Stomach (tissue), 9 donors: Measurements from ENCODE around the gene NFS1. TPM values are rescaled to one million over a fixed set of nuclear protein-coding genes. Genes with fewer than 3 reads are reported as not detected.

Experiments used
- DNase-seq, 2 donors: peaks; one replicate each; pipeline versions ENCODE4 v3.0.0 to v3.0.0-alpha.2; 2013 to 2019
- H3K27ac ChIP-seq, 5 donors: fragments of 200-600 bp in 4 of 5; sonication (generic) in 4 of 5; one replicate each; pipeline ENCODE4 v1.5.1; 2013 to 2019; ENCODE audit warnings: mild to moderate bottlenecking in 1 of 5, moderate library complexity in 1 of 5
- H3K27me3 ChIP-seq, 3 donors: fragments of 200-600 bp; sonication (generic); one replicate each; pipeline ENCODE4 v1.5.1; 2017 to 2019; ENCODE audit warnings: mixed run types in 1 of 3
- H3K36me3 ChIP-seq, 4 donors: fragments of 200-600 bp; sonication (generic); 1 replicate in 3 of 4; 2 replicates in 1 of 4; pipeline ENCODE4 v1.5.1; 2016 to 2019
- H3K4me1 ChIP-seq, 4 donors: fragments of 200-600 bp; sonication (generic); one replicate each; pipeline ENCODE4 v1.5.1; 2016 to 2019
- H3K4me3 ChIP-seq, 4 donors: fragments of 200-600 bp; sonication (generic) in 3 of 4; one replicate each; pipeline ENCODE4 v1.5.1; 2016 to 2019; ENCODE audit warnings: mild to moderate bottlenecking in 1 of 4
- H3K9me3 ChIP-seq, 4 donors: fragments of 200-600 bp; sonication (generic); one replicate each; pipeline ENCODE4 v1.5.1; 2016 to 2019
- CTCF ChIP-seq, 7 experiments: fragments of 450-650 bp in 4 of 7; fragments of 200-600 bp in 3 of 7; sonication (generic) in 3 of 7; IDR thresholded peaks; one replicate each; pipeline ENCODE4 v1.5.1; 2016 to 2019; ENCODE audit warnings: antibody characterized with exemption in 7 of 7, control low read depth in 2 of 7, mild to moderate bottlenecking in 1 of 7
- EP300 ChIP-seq: sonication (generic); formaldehyde crosslinking; IDR thresholded peaks from one replicate; pipeline ENCODE4 v1.6.1; 2017; ENCODE audit warnings: antibody characterized with exemption
- POLR2A ChIP-seq, 4 donors: fragments of 450-650 bp; IDR thresholded peaks; one replicate each; pipeline ENCODE4 v1.6.1; 2016; ENCODE audit warnings: antibody characterized with exemption in 4 of 4, control low read depth in 2 of 4, mild to moderate bottlenecking in 1 of 4, moderate library complexity in 1 of 4
- POLR2AphosphoS5 ChIP-seq, 3 donors: sonication (generic); formaldehyde crosslinking; IDR thresholded peaks; one replicate each; pipeline ENCODE4 v1.6.1; 2016; ENCODE audit warnings: antibody characterized with exemption in 3 of 3
- WGBS, 5 donors: extraction: QIAGEN DNeasy Blood & Tissue Kit in 3 of 5; methylation state at CpG; one replicate each; pipeline versions ENCODE4 v1.1.5 to v1.1.7; 2013 to 2018; 5-methylcytosine and 5-hydroxymethylcytosine counted together
- intact Hi-C: fragments of 100-400 bp; cut with DNase I; formaldehyde crosslinking; loops from one replicate; pipeline ENCODE4 v1.15.1; 2023; ENCODE audit warnings: low total_unique reads
- polyA plus RNA-seq, 3 donors: library from polyadenylated mRNA; stranded (reverse); fragments of 200-250 nt; gene quantifications; one replicate each; pipeline ENCODE4 v1.2.3, GENCODE V29; 2013
- total RNA-seq, 5 donors: library from RNA; depleted of rRNA; stranded (reverse); fragments of >200 nt; gene quantifications; one replicate each; pipeline versions ENCODE4 v1.1.0 to v1.2.3, GENCODE V29; 2014 to 2016
- donor health status: healthy with polysubstance abuse.
- donor health status: Bipolar disorder and iron deficiency.
- donor health status: healthy.

The NFS1 gene
- total and polyA plus RNA-seq, 8 donors, result 0.58 to 54.2 (median 24.7) TPM

GRCh38 chr20:35643045-35643444 is 56.1 kb downstream of the NFS1 start:
- intact Hi-C loops, result no loop called here
- WGBS, 5 donors, result 93 to 96% (median 94%) methylated on average over 7 of the region's 7 CpGs
- TF ChIP-seq POLR2AphosphoS5 (IDR thresholded peaks at IDR 0.05) (no peak), CTCF (IDR thresholded peaks at IDR 0.05) (no peak), EP300 (no peak), POLR2A (IDR thresholded peaks at IDR 0.05) (no peak)

GRCh38 chr20:35641743-35642142 is 57.4 kb downstream of the NFS1 start:
- Histone ChIP-seq H3K4me1 (peaks cover 0 to 44% (median 15%) of the 10 kb centered on the region in 4 donors), H3K36me3 (no peaks in the 10 kb centered on the region), H3K27ac (no peak overlapping the region), H3K27me3 (no peaks in the 10 kb centered on the region), H3K9me3 (no peaks in the 10 kb centered on the region), H3K4me3 (no peak overlapping the region)
- intact Hi-C loops, result no loop called here
- DNase-seq, result no peak
- TF ChIP-seq CTCF (IDR thresholded peaks at IDR 0.05), result no peak
- 85 to 94% (median 90%) methylated on average over 4 of the region's 4 CpGs for WGBS, 5 donors

More at GRCh38 chr20:35643045-35643444, 56.1 kb downstream of the NFS1 start:
- no peaks in the 10 kb centered on the region for H3K36me3 ChIP-seq
- no peaks in the 10 kb centered on the region for H3K27me3 ChIP-seq
- H3K9me3 ChIP-seq, result no peaks in the 10 kb centered on the region
- H3K27ac ChIP-seq, result no peak overlapping the region
- no peak for DNase-seq
- H3K4me1 ChIP-seq, result peaks cover 0 to 42% (median 9%) of the 10 kb centered on the region in 4 donors
- no peak overlapping the region for H3K4me3 ChIP-seq

GRCh38 chr20:35640724-35641123 is 58.4 kb downstream of the NFS1 start:
- TF ChIP-seq POLR2AphosphoS5 (IDR thresholded peaks at IDR 0.05) (no peak), POLR2A (IDR thresholded peaks at IDR 0.05) (no peak), CTCF (IDR thresholded peaks at IDR 0.05) (no peak), EP300 (no peak)
- intact Hi-C loops, result no loop called here
- H3K9me3 ChIP-seq, result no peaks in the 10 kb centered on the region
- peaks cover 0 to 44% (median 20%) of the 10 kb centered on the region in 4 donors for H3K4me1 ChIP-seq
- H3K27me3 ChIP-seq, result no peaks in the 10 kb centered on the region
- DNase-seq, result no peak
- 75 to 84% (median 83%) methylated on average over 3 of the region's 3 CpGs for WGBS, 5 donors
- no peaks in the 10 kb centered on the region for H3K36me3 ChIP-seq
- H3K27ac ChIP-seq, result no peak overlapping the region
- H3K4me3 ChIP-seq, result no peak overlapping the region

- WGBS, 5 donors, result 43 to 51% (median 45%) methylated on average over 2 of the region's 2 CpGs
These were observed 60.4 kb downstream of the NFS1 start for GRCh38 chr20:35638751-35639150.

More at GRCh38 chr20:35638751-35639150, 60.4 kb downstream of the NFS1 start:
- Histone ChIP-seq H3K27ac (no peak overlapping the region), H3K9me3 (no peaks in the 10 kb centered on the region), H3K4me3 (no peak overlapping the region), H3K27me3 (no peaks in the 10 kb centered on the region), H3K4me1 (peaks cover 0 to 44% (median 22%) of the 10 kb centered on the region in 4 donors), H3K36me3 (no peaks in the 10 kb centered on the region)
- DNase-seq, result no peak
- TF ChIP-seq POLR2A (IDR thresholded peaks at IDR 0.05) (no peak), CTCF (IDR thresholded peaks at IDR 0.05) (no peak), POLR2AphosphoS5 (IDR thresholded peaks at IDR 0.05) (no peak), EP300 (no peak)
- intact Hi-C loops, result no loop called here
